GM12878 (cell line): Measurements from ENCODE around the gene MAFF. TPM values are rescaled to one million over a fixed set of nuclear protein-coding genes. Genes with fewer than 3 reads are reported as not detected.
A peak's percentile ranks its signal among the peaks of the same experiment; 100 is the strongest.

Experiments used
- BCLAF1 ChIP-seq: fragments of 450-650 bp; IDR thresholded peaks from 2 replicates; pipeline ENCODE4 v1.6.1; 2017; ENCODE audit warnings: antibody characterized with exemption, mild to moderate bottlenecking, moderate library complexity
- NKRF ChIP-seq: fragments of 450-650 bp; conservative IDR thresholded peaks from 2 replicates; pipeline ENCODE4 v1.6.1; 2017; ENCODE audit warnings: mild to moderate bottlenecking, moderate library complexity
- STAT1 ChIP-seq: fragments of 450-650 bp; conservative IDR thresholded peaks from 2 replicates; pipeline ENCODE4 v1.6.1; 2014; ENCODE audit warnings: antibody characterized with exemption, mild to moderate bottlenecking
- TCF3 ChIP-seq: IDR thresholded peaks from 2 replicates; pipeline ENCODE4 v1.6.1; 2012; ENCODE audit warnings: low read depth, mild to moderate bottlenecking, low read length, borderline replicate concordance; ENCODE audit not compliant: insufficient read depth
- USF2 ChIP-seq: IDR thresholded peaks from 2 replicates; pipeline ENCODE4 v1.6.1; 2011; ENCODE audit warnings: low read depth, low read length, improper control_type of control experiment, borderline replicate concordance
- ZNF687 ChIP-seq: fragments of 450-650 bp; IDR thresholded peaks from 2 replicates; pipeline ENCODE4 v1.6.1; 2017; ENCODE audit warnings: mild to moderate bottlenecking, moderate library complexity
- ZSCAN29 ChIP-seq: fragments of 450-650 bp; IDR thresholded peaks from 2 replicates; pipeline ENCODE4 v1.6.1; 2017; ENCODE audit warnings: mild to moderate bottlenecking, moderate library complexity
- polyA plus RNA-seq, 11 experiments: library from polyadenylated mRNA; depleted of rRNA in 4 of 11; unstranded in 6 of 11; stranded (reverse) in 5 of 11; fragments of >200 nt; fragmentation: Nextera tagmentation in 4 of 11; fragmentation: Illumina TruSeq in 1 of 11; extraction: Ambion mirVana in 4 of 11; extraction: Trizol in 1 of 11; gene quantifications; 1 replicate in 1 of 11; 2 replicates in 10 of 11; pipeline versions ENCODE4 v1.2.1 to v1.2.3, GENCODE V29; 2011 to 2016; ENCODE audit warnings: inconsistent platforms in 2 of 11, missing spikeins in 2 of 11, low read depth in 1 of 11
- total RNA-seq, 4 experiments: library from RNA; depleted of rRNA in 3 of 4; stranded (reverse); fragments of >200 nt in 3 of 4; fragmentation: Illumina TruSeq in 1 of 4; extraction: Trizol in 1 of 4; gene quantifications; 2 replicates each; pipeline versions ENCODE4 v1.2.1 to v1.2.3, GENCODE V29; 2013 to 2021

Gene MAFF
- total and polyA plus RNA-seq, 10 of the 15 experiments (the other 5 are each of a cell fraction or from before 2014, with no cell fraction given) = 0.22 to 2.3 (median 0.81) TPM; not detected in 1

- no peak for TF ChIP-seq STAT1
- no peak for TF ChIP-seq ZSCAN29
- 0 out of 2 replicates have a peak, but pooled peaks have one; percentile 26 for TF ChIP-seq TCF3
- TF ChIP-seq BCLAF1 = no peak
- peak; percentile 99 for TF ChIP-seq ZNF687
- TF ChIP-seq NKRF = 0 out of 2 replicates have a peak, but pooled peaks have one; percentile 33
- no peak for TF ChIP-seq USF2
These were observed 12.7 kb downstream of the MAFF start (continued) for GRCh38 chr22:38214302-38215056.
